ENCODE measurements around the gene CNP. TPM values are rescaled to one million over a fixed set of nuclear protein-coding genes. Genes with fewer than 3 reads are reported as not detected.
A peak's percentile ranks its signal among the peaks of the same experiment; 100 is the strongest.

The CNP gene
- total and polyA plus RNA-seq, 2 of the 8 experiments (the other 6 are each of a cell fraction or from before 2014, with no cell fraction given), result 21.9 to 60.6 TPM

DNA sequence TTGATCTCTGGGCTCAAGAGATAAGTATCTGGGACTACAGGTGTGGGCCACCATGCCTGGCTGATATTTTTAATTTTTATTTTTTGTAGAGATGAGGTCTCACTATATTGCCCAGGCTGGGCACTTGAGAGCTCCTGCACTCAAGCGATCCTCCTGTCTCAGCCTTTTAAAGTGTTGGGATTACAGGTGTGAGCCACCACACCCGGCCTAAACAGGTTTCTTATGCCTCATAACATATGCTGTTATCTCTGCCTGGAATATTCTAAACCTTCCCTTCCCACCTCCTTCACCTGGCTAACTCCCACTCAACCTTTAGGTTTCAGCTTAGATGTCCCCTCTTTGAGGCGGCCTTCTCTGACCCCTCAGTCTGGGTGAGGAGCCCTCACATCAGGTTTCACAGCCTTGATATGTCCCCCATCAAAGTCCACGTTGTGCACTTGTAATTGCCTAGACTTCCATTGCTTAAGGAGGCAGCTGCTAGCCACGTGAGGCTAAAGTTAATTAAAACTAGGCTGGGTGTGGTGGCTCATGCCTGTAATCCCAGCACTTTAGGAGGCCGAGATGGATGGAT lies 8.6 kb upstream of the CNP start:
- Histone ChIP-seq H2BK5ac (ENCODE audit: low read depth, low read length) (0 out of 2 replicates have a peak overlapping the region, but pooled peaks have one; percentile 12), H4K20me1 (replicated peaks in 1 of 2; ENCODE audit: control insufficient read depth in 1 of 2, insufficient read depth in 2 of 2, low read length in 2 of 2) (no peaks in the 10 kb centered on the region), H3K4me2 (ENCODE audit: insufficient read depth in 1 of 2, low read depth in 2 of 2, low read length in 2 of 2) (peak overlapping the region; percentile 35 to 59; a peak in 2 of 4 replicates), H2AK5ac (ENCODE audit: low read depth, low read length) (0 out of 2 replicates have a peak overlapping the region, but pooled peaks have one; percentile 9), H4K91ac (replicated peaks; ENCODE audit: insufficient read length, low read length) (peak overlapping the region; percentile 44), H3K4ac (replicated peaks; ENCODE audit: insufficient read length, low read depth, low read length) (no peak overlapping the region), H3K18ac (ENCODE audit: extremely low read depth, low read length) (0 out of 2 replicates have a peak overlapping the region, but pooled peaks have one; percentile 48), H2BK15ac (ENCODE audit: low read length) (no peak overlapping the region), H3K4me3 (ENCODE audit: extremely low read depth in 1 of 4, insufficient read depth in 2 of 4, low read depth in 3 of 4, low read length in 4 of 4) (no peak overlapping the region), H3K79me2 (ENCODE audit: control insufficient read depth in 1 of 2, insufficient read depth in 2 of 2, low read length in 2 of 2) (no peaks in the 10 kb centered on the region), H2AFZ (ENCODE audit: low read length) (no peak overlapping the region), H3K23ac (ENCODE audit: insufficient read length) (no peak overlapping the region), H3K9ac (replicated peaks in 1 of 4; ENCODE audit: extremely low read depth in 1 of 4, low read depth in 3 of 4, low read length in 3 of 4) (no peak overlapping the region), H3K14ac (ENCODE audit: insufficient read length) (no peak overlapping the region), H2BK120ac (replicated peaks; ENCODE audit: low read depth, low read length) (no peak overlapping the region), H3K27ac (ENCODE audit: low read depth, low read length) (no peak overlapping the region), H4K8ac (ENCODE audit: extremely low read depth, insufficient read depth, low read length) (no peak overlapping the region), H3K56ac (replicated peaks; ENCODE audit: insufficient read length, low read depth, low read length) (no peak overlapping the region), H3K27me3 (replicated peaks in 1 of 4; ENCODE audit: control insufficient read depth in 3 of 4, extremely low read depth in 1 of 4, insufficient read depth in 3 of 4, low read length in 3 of 4) (no peaks in the 10 kb centered on the region), H3K36me3 (ENCODE audit: control insufficient read depth in 2 of 4, insufficient read depth in 4 of 4, low read length in 3 of 4) (no peaks in the 10 kb centered on the region), H3K9me3 (ENCODE audit: insufficient read depth in 2 of 2, low read depth in 1 of 2, low read length in 1 of 2) (no peaks in the 10 kb centered on the region), H4K5ac (ENCODE audit: insufficient read length, low read depth, low read length) (no peak overlapping the region), H3K4me1 (replicated peaks in 1 of 4; ENCODE audit: control insufficient read depth in 3 of 4, insufficient read depth in 4 of 4, low read length in 3 of 4) (peaks cover 6 to 16% (median 11%) of the 10 kb centered on the region in 4 experiments), H2BK12ac (ENCODE audit: low read depth, low read length) (peak overlapping the region; percentile 44; the same call in 1 of the 2 replicates), H3K23me2 (ENCODE audit: low read depth, low read length) (no peaks in the 10 kb centered on the region), H2BK20ac (ENCODE audit: low read length) (0 out of 2 replicates have a peak overlapping the region, but pooled peaks have one; percentile 9), H3K79me1 (ENCODE audit: low read depth, low read length) (no peaks in the 10 kb centered on the region)
- DNase-seq (ENCODE audit: low read depth in 1 of 2, low spot score in 2 of 2), result no peak
- ChIA-PET CTCF (ENCODE audit: partially characterized antibody) (interaction anchor here (0.9 to 11.6 kb wide), 12 partner anchors 12 to 159 kb away, joined by 3 to 205 read pairs (median 7); partner anchors contain the start of genes ACLY, NKIRAS2 and ODAD4), POLR2A (ENCODE audit: partially characterized antibody) (interaction anchor here (0.6 to 9.7 kb wide), 8 partner anchors 10 to 163 kb away, joined by 3 to 67 read pairs (median 5); partner anchors contain the start of genes ACLY, CNP, DNAJC7 and KAT2A)
- FAIRE-seq, result no peak
- WGBS, 2 experiments (ENCODE audit: extremely low coverage in 1 of 2, insufficient coverage in 1 of 2, insufficient read length in 1 of 2, insufficient replicate concordance in 2 of 2, low coverage in 1 of 2, low lambda C conversion rate in 2 of 2, missing lambda C conversion rate in 1 of 2), result 90% methylated on average over 6 of the region's 6 CpGs; no CpG with 5 or more reads in 1 of the 2 experiments
- no peak for TF ChIP-seq CEBPB (IDR thresholded peaks at IDR 0.05; ENCODE audit: low read depth, low read length)
- no peak for TF ChIP-seq POLR2A (IDR thresholded peaks at IDR 0.05; ENCODE audit: control extremely low read depth in 1 of 2, low read depth in 2 of 2, low read length in 2 of 2)
- no peak for TF ChIP-seq CBX8 (IDR thresholded peaks at IDR 0.05; ENCODE audit: borderline replicate concordance, low read depth, low read length)
- TF ChIP-seq KDM4A (IDR thresholded peaks at IDR 0.05; ENCODE audit: low read depth, low read length, severe bottlenecking), result no peak
- TF ChIP-seq EZH2 (IDR thresholded peaks at IDR 0.05; ENCODE audit: low read depth, low read length, severe bottlenecking), result no peak
- TF ChIP-seq RNF2 (IDR thresholded peaks at IDR 0.05; ENCODE audit: borderline replicate concordance, low read depth, low read length, missing control alignments, poor library complexity, severe bottlenecking), result no peak
- no peak for TF ChIP-seq POU5F1 (IDR thresholded peaks at IDR 0.05; ENCODE audit: low read depth, low read length)
- no peak for TF ChIP-seq RFX5 (IDR thresholded peaks at IDR 0.05; ENCODE audit: borderline replicate concordance, low read depth, low read length)
- no peak for TF ChIP-seq SIX5 (IDR thresholded peaks at IDR 0.05; ENCODE audit: low read depth, low read length)
- no peak for TF ChIP-seq SP1 (IDR thresholded peaks at IDR 0.05; ENCODE audit: low read depth, low read length)
- no peak for TF ChIP-seq TAF1 (IDR thresholded peaks at IDR 0.05; ENCODE audit: low read depth, low read length)
- TF ChIP-seq, protein P1, sequence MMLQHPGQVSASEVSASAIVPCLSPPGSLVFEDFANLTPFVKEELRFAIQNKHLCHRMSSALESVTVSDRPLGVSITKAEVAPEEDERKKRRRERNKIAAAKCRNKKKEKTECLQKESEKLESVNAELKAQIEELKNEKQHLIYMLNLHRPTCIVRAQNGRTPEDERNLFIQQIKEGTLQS (IDR thresholded peaks at IDR 0.05; ENCODE audit: insufficient read depth, low read depth, low read length), result no peak

Measured in H1 (cell line).